Spleen (tissue), 7 donors: ENCODE measurements around the gene CACNG7.

Experiments used
- POLR2A ChIP-seq, 3 donors: fragments of 450-650 bp; IDR thresholded peaks; one replicate each; pipeline ENCODE4 v1.5.1; 2017; ENCODE audit warnings: antibody characterized with exemption in 3 of 3, mild to moderate bottlenecking in 1 of 3
- TF ChIP-seq, protein P1 (sequence below), 11 experiments: fragments of 200-600 bp in 7 of 11; fragments of 450-650 bp in 4 of 11; sonication (generic) in 4 of 11; IDR thresholded peaks in 8 of 11; conservative IDR thresholded peaks in 3 of 11; 1 replicate in 7 of 11; 2 replicates in 4 of 11; pipeline versions ENCODE4 v1.4.0 to v1.8.0; 2016 to 2021; ENCODE audit warnings: antibody characterized with exemption in 11 of 11, inconsistent platforms in 4 of 11, mild to moderate bottlenecking in 1 of 11
- donor health status: DM: no; HTN: no; CAD: no; lungs with moderate emphysema.
- donor health status: DM: no; HTN: no; CAD: no.
- donor health status: DM: no; HTN: no; CAD: no.

DNA sequence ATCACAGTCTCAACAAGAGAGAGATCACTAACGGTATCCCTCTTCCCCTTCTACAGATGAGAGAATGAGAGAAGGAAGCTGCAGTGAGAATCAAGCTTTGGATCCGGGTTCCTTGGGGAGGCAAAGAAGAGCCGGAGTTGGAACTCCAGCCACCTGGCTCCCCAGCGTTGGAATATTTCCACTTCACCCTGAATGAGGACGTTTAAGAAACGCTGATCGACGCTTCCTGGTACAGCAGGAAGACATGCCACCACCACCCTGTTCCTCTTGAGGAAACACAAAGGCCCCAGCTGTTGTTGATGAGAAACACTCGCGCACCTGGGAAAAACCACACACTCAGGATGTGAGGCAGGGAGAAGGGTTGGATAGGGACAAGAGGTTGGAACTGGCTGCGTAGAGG lies 42.4 kb downstream of the CACNG7 start:
- no peak for TF ChIP-seq POLR2A (IDR thresholded peaks at IDR 0.05)
- TF ChIP-seq, protein P1, sequence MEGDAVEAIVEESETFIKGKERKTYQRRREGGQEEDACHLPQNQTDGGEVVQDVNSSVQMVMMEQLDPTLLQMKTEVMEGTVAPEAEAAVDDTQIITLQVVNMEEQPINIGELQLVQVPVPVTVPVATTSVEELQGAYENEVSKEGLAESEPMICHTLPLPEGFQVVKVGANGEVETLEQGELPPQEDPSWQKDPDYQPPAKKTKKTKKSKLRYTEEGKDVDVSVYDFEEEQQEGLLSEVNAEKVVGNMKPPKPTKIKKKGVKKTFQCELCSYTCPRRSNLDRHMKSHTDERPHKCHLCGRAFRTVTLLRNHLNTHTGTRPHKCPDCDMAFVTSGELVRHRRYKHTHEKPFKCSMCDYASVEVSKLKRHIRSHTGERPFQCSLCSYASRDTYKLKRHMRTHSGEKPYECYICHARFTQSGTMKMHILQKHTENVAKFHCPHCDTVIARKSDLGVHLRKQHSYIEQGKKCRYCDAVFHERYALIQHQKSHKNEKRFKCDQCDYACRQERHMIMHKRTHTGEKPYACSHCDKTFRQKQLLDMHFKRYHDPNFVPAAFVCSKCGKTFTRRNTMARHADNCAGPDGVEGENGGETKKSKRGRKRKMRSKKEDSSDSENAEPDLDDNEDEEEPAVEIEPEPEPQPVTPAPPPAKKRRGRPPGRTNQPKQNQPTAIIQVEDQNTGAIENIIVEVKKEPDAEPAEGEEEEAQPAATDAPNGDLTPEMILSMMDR (IDR thresholded peaks at IDR 0.05 in 8 of 11, conservative IDR thresholded peaks at IDR 0.05 in 3 of 11), result no peak
